HG02884 (cell line): Measurements from ENCODE around the gene INAVA.
A peak's percentile ranks its signal among the peaks of the same experiment; 100 is the strongest.

ENCODE experiments used
- ATAC-seq: cut with Tn5 transposase; IDR thresholded peaks from one replicate; pipeline ENCODE4 v1.9.1; 2021; ENCODE audit warnings: mild to moderate bottlenecking, moderate library complexity; ENCODE audit not compliant: unreplicated experiment

INAVA gene

DNA sequence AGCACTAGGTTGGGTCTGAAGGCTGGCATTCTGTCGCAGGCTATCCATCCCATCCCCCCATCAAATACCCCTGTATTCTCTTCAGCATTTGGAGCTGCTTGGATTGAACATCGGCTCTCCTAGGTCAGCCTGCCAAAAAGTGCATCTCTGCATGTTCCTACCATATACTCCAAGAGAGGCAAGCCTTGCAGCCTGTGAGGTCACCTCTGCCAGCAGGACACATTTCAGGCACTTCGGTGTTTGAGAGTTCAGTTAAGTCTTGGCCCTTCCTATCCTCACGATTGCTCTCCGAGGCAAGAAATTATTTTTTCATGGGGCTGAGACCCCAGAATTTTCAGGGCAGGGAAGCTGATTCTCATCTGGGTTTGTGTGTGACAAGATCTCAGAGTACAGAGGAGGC lies 19.3 kb upstream of the INAVA start:
- ATAC-seq: no peak

DNA sequence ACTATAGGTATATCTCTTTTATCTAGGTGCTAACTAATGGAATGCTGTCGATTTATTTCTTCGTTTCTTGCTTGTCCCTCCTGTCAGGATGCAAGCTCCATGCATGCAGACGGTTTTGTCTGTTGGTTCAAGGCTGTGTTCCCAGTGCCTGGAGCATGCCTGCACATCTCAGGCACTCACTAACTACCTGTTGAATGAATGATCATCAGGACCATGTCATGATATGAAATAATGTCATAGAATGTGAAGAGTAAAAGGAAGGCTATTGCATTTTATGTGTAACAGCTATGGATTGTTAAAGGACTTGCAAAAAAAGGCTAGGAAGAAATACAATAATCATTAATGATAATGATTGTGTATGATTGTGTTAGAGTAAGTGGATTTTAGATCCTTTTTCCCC lies 17.7 kb upstream of the INAVA start:
- ATAC-seq: no peak

DNA sequence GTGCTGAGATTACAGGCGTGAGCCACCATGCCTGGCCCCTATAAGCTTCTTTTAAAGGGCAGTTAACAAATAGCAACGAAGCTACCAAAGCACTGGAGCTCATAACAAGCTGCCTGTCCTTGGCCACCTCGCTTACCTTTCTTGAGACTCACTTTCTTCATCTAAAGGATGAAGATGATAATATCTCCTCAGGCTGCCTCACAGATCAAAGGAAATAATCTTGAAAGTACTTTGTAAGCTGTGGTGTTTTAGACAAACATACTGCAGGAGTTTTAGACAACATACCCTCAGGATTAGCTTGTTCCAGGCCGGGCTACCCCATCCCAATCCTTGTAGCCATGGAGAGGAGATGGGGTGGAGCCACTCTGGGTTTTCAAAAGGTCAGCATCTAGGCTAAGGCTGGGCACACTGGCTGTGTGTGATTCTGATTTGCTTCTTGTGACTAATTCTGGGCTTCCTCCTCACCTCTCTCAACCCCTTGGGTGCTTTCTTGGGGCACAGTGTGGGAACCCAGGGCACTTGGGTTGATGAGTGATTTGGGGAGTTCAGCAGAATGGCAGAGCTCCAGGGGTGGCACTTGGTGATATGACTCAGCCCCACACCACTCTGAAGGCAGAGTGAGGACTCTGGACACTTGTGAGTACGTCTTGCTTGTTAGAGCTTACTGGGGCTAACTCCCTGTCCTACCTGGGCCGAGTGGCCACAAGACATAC lies 16.7 kb upstream of the INAVA start:
- ATAC-seq: peak; percentile 57

- ATAC-seq: peak; percentile 78
Observed at GRCh38 chr1:200880212-200880611, 14.5 kb upstream of the INAVA start.

GRCh38 chr1:200883118-200883517 lies 11.6 kb upstream of the INAVA start:
- no peak for ATAC-seq

- ATAC-seq: no peak
Observed at GRCh38 chr1:200885623-200886402, 8.9 kb upstream of the INAVA start.

DNA sequence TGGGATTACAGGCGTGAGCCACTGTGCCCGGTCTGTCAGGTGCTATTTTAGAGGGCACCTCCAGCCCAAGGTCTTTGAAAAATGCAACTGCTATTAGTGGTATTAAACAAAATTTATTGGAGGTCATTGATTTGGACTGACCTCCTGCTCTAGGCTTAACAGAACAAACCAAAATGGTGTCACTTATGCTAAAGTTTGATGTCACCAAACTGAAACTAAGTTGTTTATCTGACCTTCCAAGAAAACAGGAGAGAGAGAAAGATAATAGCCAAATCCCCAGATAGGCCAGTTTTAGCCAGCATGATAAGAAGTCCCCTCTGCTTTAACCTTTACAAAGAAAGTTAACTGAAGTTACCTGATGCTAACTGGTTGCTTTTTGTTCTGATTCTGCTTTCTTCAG lies 8.1 kb upstream of the INAVA start:
- no peak for ATAC-seq

GRCh38 chr1:200887036-200887435 lies 7.7 kb upstream of the INAVA start:
- no peak for ATAC-seq

DNA sequence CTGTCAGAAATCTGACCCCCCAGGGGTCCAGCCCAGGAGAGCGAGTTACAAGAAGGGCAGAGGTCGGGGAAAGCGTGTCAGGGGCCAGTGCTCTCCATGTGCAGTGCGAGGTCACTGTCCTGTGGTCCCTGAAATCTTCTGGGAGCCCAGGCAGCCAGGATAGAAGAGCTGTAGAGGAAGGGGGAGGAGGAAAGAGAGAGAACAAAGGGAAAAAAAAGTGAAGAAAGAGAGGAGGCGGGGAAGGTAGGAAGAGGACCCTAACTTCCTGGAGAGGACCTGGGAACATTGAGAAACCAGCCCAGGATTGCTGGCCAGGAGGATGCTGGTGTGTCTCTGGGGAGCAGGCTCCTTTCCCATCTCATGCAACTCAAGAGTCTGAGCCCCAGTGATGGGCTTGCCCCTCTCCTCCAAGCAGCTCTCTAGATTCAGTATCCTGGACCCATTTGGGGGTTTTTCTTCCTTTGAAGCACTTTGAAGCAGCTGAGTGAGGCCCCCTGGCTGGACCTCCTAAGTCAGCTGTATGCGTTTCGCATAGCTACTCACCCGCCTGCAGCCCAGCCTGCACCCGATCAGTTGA lies 6.8 kb upstream of the INAVA start:
- no peak for ATAC-seq

GRCh38 chr1:200888349-200888838 lies 6.3 kb upstream of the INAVA start:
- ATAC-seq: peak; percentile 89

DNA sequence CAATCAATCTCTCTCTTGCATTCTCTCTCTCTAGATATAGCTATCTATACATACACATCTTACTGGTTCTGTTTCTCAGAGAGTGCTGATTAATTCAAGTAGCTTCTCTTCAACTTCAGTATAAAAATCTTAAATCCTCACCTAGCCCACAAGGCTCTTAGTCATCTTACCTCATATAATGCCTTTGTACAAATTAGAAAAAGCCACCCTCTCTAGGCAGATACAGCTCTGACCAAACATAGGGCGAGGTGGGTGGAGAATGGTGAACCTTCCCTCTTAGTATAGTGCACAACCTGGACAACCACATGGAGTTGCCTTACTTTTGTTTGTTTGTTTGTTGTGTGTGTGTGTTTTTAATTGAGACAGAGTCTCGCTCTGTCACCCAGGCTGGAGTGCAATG lies 5.1 kb upstream of the INAVA start:
- ATAC-seq: no peak

DNA sequence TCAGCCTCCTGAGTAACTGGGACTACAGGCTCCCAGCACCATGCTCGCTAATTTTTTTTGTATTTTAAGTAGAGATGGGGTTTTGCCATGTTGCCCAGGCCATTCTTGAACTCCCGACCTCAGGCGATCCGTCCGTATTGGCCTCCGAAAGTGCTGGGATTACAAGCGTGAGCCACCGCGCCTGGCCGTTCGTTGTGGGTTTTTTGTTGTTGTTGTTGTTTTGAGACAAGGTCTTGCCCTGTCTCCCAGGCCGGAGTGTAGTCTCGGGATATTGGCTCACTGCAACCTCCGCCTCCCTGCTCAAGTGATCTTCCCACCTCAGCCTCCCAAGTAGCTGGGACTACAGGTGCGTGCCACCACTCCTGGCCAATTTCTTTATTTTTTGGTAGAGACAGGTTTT lies 4.7 kb upstream of the INAVA start:
- ATAC-seq: no peak

DNA sequence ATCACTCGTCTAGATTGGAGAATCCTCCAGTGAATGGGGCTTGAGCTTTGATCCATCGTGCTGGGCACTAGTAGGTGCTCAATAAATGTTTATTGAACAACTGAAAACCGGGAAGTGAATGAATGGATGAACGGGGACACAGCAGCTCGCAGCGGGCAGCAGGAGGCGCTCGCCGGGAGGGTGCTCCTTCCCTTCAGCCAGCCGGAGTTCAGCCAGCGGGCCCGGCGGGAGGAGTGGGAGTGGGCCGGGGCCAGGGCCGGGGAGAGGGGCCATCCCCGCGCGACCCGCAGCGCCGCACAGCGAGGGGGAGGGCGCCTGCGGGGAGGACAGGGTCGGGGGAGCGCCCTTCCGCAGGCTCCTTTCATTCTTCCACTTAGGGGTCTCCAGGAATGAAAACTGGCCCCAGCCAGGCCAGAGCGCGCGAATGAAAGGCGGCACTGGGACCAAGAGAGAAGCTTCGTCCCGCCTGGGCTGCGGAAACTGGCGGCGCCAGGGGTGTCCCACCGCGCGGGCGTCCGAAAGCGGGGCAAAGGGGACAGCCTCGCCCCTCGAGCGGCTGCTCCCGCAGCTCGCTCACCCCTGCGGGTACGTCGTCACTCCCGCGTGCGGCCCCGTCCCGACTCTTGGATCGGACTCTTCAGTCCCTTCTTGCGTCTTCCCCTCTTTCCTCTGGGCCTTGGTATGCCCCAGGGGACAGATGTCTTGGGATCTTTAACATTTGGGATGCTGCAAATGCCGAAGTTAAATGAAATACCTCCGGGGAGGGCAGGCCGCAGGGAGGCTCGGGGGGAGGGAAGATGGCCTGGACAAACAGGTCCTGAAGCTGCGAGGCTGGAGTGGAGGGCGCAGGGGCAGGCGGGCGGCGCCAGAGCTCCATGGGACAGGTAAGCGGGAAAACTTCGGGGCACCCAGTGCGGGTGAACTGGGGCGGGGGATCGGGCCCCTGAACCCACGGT lies 3.6 kb upstream of the INAVA start:
- no peak for ATAC-seq

GRCh38 chr1:200891774-200892157 lies 2.9 kb upstream of the INAVA start:
- no peak for ATAC-seq

DNA sequence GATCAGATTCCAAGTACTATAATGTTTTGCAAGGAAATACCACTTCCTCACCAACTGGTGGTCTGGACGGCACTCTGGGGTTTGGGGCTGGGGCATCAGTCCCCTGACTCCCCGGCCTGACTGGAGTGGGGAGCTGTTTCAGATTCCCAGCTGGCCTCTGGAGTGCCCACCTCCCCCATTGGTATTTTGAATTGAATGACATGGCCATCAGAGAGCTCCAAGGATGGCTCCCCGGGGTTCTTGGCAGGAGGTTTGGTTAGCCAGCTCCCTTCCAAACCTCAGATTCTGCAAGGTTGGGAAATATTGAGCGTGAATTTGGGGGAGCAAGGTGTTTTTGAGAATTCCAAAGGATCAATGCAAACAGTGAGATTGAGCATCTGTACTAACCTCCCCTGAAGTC lies 2.2 kb upstream of the INAVA start:
- ATAC-seq: no peak

- no peak for ATAC-seq
Observed at GRCh38 chr1:200892958-200893357, 1.7 kb upstream of the INAVA start.

DNA sequence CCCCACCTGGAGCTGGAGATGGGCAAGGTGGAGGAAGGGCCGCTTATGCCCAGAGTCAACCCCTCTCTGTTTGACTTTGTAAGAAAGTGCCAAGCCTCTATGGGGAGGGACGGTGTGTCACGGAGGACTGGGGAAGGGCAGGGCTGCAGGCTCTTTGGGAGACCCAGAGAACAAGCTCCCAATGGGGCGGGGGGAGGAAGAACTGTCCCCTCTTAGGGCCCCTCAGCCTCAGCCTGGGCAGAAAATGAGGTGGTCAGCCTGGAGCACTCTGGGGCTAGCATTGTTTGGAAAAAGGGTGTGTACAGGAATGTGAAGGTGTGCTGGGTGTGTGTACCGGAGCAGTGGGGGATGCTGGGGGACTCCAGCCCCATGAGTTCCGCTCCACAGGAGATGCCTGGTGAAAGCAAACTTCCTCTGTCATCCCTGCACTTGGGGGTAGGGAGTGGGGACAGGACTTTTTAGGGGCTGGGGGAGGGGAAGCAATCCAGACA lies 1.2 kb upstream of the INAVA start:
- no peak for ATAC-seq

DNA sequence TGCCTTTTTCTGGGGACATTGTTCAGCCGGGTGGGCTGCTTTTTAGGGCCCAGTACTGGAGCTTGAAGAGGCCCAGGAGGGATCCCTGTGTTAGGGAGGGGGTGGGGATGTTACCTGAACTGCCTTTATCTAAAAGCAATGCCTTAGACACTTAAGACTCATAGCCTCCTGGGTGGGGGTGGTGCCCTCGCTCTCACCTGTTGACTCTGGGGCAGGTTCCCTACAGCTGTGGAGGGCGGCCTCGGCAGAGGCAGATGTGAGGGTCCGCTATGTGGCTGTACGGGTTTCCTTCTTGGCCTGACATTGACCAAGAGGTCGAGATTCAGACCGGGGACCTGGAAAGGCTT lies 716 bp downstream of the INAVA start:
- ATAC-seq: no peak

DNA sequence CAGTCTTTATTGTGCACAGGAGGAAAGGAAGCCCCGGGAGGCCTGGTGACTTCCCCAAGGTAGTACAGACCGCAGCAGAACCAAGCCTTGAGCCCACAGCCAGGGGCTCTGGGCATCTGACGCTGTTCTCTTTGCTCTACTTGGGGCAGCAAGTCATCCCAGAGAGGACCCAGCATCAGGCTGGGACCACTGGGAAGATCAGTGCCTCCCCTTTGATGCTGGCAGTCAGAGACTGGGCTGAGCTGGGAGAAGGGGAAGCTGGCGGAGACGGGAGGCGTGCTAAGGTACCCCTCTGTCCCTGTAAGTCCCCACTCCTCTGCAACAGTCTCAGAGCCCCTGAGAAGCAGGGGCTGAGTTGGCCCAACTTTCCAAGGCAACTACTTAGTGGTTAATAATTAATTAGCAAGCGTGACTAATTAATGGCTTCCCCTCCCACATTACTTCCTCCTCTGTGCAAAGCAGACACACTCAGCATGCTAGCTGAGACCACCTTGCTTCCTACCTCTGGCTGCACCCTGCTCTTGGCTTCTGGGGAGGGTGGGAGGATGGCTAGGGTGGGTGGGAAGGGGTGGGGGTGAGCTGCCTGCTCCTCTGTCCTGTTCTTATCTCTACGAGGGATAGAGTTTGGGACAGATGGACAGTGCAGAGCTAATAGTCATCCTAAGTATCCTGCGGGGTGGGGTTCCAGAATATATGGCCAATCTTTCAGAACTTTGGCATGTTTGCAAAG lies 1.3 kb downstream of the INAVA start:
- no peak for ATAC-seq

DNA sequence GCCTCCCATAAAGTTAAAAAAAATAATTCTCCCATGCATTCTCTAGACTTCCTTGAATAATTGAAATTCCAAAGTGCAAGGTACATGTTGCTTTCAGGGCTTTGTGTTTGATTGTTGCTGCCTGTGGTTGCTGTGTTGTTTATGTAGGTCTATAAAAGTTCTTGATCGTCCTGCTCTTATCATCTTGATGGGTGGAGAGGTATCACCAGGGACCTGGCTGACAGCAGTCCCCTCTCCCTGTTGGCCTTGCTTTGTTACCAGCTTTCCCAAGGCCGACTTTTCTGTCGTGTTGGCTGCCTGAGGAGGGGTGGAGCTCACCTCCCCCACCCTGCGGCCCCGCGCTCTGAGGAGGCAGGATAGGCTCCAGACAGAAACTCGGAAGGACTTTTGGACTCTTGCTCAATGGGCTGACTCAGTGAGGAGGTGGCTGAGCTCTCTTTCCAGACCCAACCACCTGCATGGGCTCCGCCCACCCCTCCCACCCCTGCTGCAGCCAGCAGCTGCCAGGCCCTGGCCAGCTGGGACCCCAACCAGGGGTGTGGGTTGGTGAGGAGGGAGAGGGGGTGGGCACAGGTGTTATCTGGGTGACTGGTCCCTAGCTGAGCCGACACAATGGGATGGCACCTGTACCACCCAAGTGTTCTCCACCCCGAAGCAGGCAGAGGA lies 2.0 kb downstream of the INAVA start:
- no peak for ATAC-seq
